Fibroblast of skin of scalp (primary cell): Measurements from ENCODE around the gene HSPA1A.
"Not testable (repeated sequence)": the region's sequence is repeated elsewhere in the genome, so short reads cannot be mapped to it uniquely, and the experiment has no call there.

Experiments used
- DNase-seq: peaks from one replicate; pipeline ENCODE4 v3.0.0-alpha.2; 2013

HSPA1A gene

GRCh38 chr6:31781244-31782125, 33.9 kb upstream of the HSPA1A start:
- no peak for DNase-seq

DNA sequence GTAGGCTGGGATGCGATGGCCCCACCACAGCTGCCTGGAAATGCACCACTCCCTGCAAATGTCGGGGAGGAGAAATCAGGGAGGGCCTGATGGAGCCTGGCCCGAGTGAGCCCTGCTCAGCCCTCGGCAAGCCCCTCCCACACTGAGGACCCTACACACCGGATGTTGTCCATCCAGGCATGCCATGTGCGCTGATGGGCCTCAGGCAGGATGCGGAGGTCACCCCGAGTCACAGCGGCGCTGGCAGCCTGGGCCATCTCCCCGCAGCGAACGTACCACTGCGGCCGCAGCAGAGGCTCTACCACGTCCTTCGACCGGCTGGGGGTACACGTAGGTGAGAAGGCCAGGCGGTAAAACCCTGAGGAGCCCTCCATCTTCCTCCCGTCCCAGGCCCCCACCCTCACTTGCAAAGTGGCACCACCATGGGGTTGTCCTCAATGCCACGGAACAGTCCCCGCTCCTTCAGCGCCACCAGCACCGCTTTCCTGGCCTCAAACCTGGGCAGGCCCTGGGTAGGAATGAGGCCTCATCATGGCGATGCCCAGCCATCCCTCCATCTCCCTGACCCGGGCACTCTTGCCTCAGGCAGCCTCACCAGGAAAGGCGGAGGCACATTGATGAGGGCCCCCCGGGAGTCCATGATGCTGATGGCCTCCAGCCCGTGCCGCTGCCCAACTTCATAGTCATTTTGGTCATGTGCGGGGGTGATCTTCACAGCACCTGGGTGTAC, 33.1 kb upstream of the HSPA1A start:
- DNase-seq = no peak

GRCh38 chr6:31784098-31784925, 31.0 kb upstream of the HSPA1A start:
- DNase-seq = no peak

- no peak for DNase-seq
Measured at GRCh38 chr6:31785475-31785874, 29.9 kb upstream of the HSPA1A start.

DNA sequence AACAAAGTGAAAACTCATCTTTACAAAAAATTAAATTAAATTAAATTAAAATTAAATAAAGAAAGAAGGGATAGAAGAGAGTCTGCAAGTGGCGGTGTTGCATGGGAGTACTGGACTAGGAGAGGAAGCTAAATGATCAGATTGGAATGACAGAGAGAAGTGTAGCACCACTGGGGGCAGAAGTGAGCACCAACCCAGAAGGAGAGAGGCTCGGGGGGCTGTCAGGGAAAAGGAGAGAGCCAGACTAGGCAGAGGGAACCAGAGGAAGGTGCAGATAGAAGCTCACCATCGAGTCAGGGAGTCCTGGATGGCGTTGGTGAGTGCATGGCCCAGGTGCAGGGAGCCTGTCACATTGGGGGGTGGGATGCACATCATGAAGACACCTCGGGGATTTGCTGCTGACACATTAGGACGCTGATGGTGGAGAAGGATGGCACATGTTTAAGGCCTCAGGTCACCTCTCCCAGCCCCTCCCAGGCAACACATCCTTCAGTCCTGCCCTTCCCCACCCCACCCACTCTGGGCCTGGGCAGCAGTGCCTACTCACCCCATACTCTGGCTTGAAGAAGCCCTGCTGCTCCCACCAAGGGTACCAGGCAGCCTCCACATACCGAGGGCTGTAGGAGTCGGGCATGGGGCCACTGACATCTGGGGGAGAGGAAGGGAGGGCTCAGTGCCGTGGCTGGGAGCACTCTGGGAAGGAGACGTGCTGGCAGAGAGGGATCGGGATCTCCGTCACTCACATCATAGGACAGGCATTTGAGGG, 23.8 kb upstream of the HSPA1A start:
- peak; percentile 56 for DNase-seq

- no peak for DNase-seq
Measured at GRCh38 chr6:31792090-31792374, 23.3 kb upstream of the HSPA1A start.

GRCh38 chr6:31792761-31793171, 22.6 kb upstream of the HSPA1A start:
- DNase-seq = no peak

- DNase-seq = not testable (repeated sequence)
Measured at GRCh38 chr6:31793927-31794245, 21.5 kb upstream of the HSPA1A start.

DNA sequence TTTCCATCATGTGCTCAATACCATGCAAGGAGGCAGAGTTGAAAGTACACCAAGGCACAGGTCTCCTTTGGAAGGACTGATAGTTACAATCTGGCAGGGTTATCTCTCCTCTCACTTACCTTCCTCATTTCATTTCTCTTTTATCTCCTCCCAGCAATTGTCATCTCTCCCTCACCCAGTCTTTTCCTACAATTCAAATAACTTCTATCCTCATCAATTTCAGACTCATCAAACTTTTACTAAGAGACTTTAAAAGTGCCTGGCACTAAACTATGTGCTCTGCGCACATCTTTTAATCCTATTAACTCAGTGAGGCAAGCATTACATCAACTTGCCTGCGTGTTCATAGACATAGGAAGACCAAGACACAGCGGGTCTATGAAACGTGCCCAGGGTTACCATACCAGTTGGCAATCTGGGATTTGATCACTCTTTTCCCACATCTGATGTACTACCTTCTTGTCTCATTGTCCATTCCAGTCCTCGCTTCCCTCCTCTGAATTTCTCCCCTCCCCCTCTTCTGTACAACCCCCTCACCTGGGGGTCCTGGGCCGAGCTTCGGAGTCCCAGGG, 21.0 kb upstream of the HSPA1A start:
- DNase-seq = peak; percentile 46

DNA sequence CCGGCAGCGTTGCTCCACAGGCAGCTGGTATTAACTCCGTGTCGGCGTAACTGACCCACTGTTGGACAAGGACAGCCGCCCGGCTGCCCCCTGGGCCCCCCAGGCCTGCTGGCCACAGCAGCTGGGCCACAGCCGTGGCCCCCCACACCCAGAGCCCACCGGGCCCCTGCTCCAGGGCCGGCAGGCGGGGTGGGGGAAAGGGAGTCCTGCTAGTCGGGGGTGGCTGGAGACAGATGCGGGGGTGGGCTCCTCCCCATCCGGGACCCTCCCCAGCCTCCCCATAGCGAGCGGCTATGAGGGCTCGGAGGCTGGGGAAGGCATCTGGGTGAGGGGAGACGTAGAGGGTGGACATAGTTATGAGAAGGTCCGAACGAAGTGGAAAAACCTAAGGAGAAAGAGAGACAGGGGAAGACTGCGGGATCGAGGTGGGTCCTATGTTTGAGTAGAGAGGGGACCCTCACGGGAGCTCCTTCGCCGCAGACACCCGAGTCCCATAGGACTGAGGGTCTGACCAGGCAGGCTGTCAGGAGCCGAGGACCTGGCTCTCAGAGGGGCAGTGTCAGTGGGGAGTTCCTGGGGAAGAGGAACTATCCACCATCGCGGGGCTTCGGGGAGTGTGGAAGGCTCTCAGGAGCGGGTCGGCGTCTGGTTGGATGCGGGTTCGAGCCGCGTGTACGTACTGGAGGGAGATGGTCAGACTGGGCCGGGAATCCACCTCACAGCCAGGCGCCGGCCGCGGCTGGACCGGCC, 20.3 kb upstream of the HSPA1A start:
- no peak for DNase-seq

- DNase-seq = peak; percentile 91
Measured at GRCh38 chr6:31795616-31796298, 19.6 kb upstream of the HSPA1A start, which contains the start of gene VARS1. Gene VARS1 (minus strand): TSS chr6:31795752. CDS start chr6:31795217, 535 bp downstream.

- no peak for DNase-seq
Measured at GRCh38 chr6:31796993-31797385, 18.4 kb upstream of the HSPA1A start.

DNA sequence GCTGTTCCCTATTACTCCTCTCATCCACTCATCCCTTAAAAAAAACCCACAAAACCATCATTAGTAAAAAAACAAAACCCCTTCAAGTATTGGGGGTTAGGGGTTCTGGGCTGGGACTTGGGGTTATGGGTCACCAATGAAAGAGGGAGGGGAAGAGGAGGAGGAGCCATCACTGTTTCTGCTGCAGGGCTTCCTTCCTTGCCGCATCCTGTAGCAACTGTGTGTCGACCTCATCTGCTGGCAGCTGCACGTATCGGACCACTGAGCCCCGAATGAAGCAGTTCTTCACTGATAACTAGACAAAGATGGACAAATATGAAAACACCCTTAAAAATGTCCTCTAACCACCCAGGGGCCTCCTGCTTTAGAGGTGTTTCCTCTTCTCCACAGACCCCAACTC, 17.8 kb upstream of the HSPA1A start:
- DNase-seq = no peak

GRCh38 chr6:31799781-31800180, 15.6 kb upstream of the HSPA1A start:
- DNase-seq = peak; percentile 44

GRCh38 chr6:31801031-31801927, 14.1 kb upstream of the HSPA1A start:
- not testable (repeated sequence) for DNase-seq

DNA sequence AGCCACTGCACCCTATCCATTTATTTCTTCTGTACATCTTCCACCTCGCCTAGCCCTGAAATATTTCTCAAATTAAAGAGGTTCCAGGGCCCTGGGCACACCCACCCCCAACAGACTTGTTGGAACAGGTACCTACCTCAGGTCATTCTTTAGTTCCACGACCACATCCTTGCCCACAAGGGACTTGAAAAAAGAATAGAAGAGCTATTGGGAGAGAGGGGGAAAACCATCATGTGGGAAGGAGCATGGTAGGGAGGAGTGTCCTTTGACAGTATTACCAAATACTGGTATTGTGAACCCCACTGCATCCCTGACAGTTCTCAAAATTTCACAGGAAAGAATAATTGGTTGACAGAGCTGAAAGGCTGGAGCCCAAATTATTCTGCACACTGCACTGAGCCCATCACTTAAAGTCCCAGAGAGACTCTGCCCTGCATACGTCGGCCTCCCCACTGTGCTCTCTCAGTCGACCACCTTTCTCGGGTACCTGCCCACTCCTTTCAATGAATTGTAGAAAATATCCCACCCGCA, 9.3 kb upstream of the HSPA1A start:
- no peak for DNase-seq

- peak; percentile 97 for DNase-seq
Measured at GRCh38 chr6:31806470-31807272, 8.7 kb upstream of the HSPA1A start, which contains the start of gene LSM2. Gene LSM2 (minus strand): TSS chr6:31806966. CDS start chr6:31806757, 209 bp downstream.

DNA sequence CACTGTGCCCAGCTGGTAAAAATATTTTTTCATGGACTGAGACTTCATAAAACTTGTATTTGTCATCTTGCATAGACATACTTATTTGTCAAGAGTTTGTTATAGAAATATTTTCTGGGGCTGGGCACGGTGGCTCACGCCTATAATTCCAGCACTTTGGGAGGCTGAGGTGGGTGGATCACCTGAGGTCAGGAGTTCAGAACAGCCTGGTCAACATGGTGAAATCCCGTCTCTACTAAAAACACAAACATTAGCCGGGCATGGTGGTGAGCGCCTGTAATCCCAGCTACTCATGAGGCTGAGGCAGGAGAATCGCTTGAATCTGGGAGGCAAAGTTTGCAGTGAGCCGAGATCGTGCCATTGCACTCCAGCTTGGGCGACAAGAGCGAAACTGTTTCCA, 6.7 kb upstream of the HSPA1A start:
- not testable (repeated sequence) for DNase-seq
